HT1080 (cell line): ENCODE data around the gene NUMB. TPM values are rescaled to one million over a fixed set of nuclear protein-coding genes. Genes with fewer than 3 reads are reported as not detected.

Experiments
- DNase-seq: peaks from one replicate; pipeline ENCODE4 v3.0.0-alpha.2; 2015; ENCODE audit warnings: low read depth
- total RNA-seq: library from RNA; depleted of rRNA; stranded (reverse); fragments of >200 nt; shearing (Covaris generic); gene quantifications from 2 replicates; pipeline ENCODE4 v1.2.3, GENCODE V29; 2014

NUMB gene
- total RNA-seq, 1 experiment from 2014 or later, result 21.8 TPM

DNA sequence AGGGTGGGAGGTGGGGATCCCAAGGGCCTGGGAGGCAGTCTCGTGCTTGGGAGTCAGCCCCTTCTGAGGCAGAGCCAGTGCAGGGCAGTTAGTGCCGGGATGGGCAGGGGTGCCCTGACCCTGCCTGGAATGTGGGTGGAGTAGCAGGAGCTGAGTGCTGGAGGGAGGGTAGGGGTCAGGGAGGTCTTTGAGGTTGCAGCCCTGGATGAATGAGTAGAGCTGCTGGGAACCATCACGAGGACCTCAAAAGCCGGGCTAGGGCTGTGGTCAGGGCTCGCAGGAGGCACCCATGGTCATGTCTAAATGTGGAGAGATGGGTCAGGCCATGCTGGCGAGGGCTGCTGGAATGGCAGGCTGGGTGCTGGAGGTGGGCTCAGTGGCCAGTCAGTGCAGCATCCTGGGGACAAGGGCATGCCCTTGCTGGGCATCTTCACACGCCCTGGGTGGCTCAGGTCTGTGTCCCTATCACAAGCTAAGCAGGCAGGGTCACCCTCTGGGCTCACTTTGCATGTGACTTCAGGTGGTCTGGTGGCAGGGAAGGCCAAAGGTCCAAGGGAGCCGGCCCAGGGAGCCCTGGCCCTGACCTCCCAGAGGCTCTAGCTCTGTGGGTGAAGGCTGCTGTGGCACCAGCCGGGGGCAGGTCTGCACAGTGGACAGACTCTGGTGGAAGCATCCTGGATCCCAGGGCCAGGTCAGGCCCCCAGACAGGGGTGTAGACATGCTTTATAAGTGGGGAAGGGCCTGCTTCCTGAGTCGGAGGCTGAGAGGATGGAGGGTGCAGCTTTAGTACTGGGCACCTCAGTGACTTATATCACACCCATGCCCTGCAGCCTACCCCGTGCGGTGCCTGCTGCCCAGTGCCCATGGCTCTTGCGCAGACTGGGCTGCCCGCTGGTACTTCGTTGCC lies 196.6 kb downstream of the NUMB start:
- no peak for DNase-seq

GRCh38 chr14:73261075-73261474 lies 197.3 kb downstream of the NUMB start:
- no peak for DNase-seq

DNA sequence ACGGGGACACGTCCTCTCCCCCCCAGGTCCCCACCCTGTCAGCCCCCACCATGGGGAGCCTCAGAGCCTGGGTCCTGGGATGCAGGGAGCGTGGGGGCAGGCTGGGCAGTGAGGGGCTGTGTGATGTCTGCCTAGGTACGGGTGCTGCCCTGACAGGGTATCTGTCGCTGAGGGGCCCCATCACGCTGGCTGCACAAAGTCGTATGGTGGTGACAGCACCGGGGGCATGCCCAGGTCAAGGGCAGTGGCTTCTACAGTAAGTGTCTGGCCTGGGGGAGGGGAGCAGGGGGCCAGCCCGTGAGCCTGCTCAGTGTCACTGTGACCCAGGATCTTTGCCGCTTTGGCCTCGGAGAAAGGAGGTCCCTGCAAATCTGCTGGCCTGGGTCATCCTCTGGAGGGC lies 197.8 kb downstream of the NUMB start:
- DNase-seq, result no peak

DNA sequence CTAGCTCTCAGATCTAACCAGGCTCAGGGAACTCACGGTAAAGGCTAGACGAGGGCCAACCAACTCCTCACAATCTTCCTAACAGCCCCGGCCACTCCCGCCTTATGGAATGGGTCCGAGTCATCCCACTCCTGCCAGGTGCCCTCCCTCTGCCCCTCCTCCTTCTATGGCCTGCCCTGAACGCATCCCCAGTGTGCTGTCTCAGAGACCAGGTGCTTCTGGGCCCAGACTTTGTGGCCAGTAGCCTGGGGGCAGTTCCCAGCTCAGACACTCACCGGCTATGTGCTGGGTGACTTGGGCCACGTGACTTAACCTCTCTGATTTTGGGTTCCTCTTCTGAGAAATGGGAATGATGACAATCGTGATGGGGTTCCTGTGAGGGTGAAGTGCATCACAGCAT lies 198.5 kb downstream of the NUMB start:
- DNase-seq, result no peak

DNA sequence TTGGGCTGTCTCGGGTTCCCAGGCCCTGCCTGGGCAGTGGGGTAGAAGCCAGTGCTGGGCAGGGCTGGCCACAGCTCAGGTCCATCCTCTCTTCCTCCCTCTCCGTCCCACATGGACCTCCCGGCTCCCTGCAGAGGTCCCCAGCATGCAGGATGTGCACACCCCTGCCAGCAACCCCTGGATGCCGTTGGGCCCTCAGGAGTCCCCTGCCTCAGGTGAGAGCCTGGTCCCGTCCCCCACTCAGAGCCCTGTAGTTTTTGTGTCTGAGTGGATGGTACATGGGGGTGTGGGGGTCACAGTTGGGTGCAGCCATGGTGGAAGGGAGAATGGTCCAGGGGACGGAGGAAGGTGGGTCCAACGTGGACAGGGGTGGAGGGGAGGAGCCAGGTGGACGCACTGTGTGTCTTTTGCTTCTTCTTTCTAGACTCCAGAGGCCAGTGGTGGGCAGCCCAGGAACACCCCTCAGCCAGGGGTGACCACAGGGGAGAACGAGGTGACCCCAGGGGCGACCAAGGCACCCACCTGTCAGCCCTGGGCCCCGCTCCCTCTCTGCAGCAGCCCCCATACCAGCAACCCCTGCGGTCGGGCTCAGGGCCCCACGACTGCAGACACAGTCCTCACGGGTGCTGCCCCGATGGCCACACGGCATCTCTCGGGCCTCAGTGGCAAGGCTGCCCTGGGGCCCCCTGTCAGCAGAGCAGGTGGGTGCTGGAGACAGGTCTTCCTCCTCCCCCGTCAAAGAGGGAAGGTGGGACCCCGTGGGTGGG lies 199.3 kb downstream of the NUMB start:
- no peak for DNase-seq

DNA sequence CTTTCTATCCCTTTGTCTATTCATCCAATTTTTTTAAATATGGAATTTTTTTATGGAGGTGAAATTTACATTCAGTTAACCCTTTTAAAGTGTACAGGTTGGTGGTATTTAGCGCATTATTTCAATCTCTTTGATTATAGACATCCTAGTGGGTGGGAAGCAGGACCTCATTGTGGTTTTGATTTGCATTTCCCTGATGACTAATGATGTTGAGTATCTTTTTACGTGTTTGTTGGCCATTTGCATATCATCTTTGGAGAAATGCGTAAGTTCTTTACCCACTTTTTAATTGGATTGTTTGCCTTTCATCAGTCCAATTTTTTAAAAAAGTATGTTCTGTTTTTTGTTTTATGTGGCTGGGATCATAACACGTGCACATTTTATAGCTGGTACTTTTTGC lies 200.3 kb downstream of the NUMB start:
- DNase-seq, result no peak

GRCh38 chr14:73255693-73256225 lies 202.6 kb downstream of the NUMB start:
- DNase-seq, result no peak

DNA sequence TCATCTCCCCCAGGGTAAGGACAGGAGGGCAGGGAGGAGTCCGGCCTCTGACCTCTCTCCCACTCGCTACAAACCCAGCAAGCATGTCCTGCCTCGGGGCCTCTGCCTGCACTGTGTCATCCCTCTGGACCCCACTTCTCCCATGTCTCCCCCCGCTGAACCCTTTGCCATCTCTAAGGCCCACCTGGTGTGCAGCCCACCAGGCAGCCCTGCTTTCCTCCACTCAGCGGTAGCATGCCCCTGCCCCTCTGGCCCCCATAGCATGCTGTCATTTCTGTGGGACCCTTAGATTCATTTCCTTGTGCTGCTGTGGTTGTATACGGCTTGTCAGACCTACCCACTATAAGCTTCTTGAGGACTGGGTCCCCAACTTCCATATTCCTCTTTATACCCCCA lies 203.3 kb downstream of the NUMB start:
- DNase-seq, result no peak

DNA sequence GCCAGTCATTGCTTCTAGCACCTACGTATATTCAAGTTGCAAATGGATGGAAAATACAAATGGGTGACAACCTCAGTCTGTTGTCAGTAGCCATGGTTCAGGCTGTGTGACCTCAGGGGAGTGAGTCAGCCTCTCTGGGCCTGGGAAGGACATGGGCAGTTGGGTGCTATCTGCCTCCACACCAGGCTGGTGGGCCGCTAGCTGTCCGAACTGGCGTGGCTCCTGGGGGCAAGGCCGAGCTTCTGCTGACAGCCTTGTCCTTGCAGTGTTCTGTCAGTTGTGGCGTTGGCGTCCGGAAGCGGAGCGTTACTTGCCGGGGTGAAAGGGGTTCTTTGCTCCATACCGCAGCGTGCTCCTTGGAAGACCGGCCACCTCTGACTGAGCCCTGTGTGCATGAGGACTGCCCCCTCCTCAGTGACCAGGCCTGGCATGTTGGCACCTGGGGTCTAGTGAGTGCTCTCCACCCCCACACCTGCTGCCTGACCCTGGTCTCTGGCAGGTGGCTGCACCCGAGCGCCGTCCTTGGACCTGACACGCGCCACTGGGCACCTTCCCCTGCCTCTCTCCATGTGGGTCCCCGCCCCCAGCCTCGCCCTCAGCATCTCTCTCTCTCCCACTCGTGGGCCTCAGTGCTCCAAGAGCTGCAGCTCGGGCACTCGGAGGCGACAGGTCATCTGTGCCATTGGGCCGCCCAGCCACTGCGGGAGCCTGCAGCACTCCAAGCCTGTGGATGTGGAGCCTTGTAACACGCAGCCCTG lies 203.9 kb downstream of the NUMB start:
- no peak for DNase-seq

DNA sequence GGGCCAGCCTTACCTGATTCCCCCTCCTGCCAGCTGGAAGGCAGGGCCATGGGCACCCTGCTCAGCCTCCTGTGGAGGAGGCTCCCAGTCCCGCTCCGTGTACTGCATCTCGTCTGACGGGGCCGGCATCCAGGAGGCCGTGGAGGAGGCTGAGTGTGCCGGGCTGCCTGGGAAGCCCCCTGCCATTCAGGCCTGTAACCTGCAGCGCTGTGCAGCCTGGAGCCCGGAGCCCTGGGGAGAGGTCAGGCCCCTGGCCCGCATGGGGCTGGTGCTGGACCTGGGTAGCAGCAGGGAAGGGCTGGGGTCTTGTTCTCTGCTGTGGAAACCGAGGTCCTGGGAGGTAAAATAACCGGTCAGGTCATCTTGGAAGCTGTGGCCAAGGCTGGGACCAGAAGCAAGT lies 204.6 kb downstream of the NUMB start:
- DNase-seq, result no peak

DNA sequence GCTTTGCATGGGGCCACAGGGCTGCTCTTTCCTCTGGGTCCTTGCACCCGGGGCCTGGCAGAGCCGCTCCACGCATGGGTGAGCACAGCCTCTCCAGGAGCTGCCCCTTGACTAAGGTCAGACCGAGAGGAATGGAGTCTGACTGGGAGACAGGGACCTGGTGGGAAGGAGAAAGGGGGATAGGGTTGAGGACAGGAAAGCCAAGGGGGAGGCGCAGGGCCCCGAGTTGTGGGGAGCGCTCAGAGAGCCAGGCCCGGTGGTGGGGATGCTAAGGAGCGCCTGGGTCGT lies 205.1 kb downstream of the NUMB start:
- no peak for DNase-seq

DNA sequence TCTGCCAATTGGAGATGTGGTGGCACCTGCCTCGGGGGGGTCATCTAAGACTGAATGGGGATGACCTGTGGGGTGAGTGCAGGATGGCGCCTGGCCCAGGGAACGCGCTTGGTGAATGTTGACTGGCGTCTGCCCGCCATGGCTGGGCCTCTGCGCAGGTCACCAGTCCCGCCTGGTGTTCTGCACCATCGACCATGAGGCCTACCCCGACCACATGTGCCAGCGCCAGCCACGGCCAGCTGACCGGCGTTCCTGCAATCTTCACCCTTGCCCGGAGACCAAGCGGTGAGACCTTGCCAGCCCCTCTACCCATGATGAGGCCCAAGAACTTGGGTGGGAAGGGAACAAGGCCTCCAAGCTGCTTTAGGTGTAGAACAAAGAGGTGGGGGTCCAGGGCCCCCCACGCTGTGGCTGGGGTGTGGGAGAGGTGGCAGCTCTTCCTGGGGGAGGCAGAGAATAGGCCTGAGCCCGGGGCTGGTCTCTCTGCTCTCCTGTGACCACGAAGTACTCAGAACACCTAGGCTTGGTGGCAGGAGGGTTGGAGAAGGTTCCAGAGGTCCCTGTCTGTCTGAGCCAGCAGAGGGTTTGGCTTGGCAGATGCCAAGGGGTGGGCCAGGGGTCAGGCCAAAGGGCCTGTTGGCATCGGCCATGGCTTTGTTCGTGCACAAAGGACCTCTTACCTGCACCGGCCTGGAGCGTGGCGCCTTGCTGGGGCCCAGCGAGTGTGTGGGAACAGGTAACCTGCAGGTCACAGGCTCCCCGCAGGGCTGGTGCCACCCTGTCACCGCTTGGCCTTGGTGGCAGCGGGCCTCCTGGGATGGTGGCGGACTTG lies 205.6 kb downstream of the NUMB start:
- DNase-seq, result no peak

DNA sequence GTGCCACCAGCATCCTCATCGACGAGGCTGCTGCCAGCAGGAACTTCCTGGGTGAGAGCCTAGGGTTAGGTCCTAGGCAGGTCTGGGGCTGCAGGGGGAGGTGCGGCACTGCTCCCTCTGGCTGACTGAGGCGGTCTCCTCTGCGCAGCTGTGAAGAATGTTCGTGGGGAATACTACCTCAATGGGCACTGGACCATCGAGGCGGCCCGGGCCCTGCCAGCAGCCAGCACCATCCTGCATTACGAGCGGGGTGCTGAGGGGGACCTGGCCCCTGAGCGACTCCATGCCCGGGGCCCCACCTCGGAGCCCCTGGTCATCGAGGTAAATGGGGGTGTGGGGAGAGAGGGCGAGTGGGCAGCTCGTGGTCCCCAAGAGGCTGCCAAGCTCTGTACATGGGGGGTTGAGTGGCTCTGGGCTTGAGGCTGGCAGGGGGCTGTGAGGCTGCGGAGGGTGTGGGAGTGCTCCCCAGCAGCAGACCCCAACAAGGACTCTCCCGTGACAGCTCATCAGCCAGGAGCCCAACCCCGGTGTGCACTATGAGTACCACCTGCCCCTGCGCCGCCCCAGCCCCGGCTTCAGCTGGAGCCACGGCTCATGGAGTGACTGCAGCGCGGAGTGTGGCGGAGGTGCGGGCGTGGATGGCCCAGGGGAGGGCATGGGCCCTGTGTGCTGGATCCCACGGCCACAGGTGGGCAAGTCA lies 206.7 kb downstream of the NUMB start:
- DNase-seq, result no peak

- DNase-seq, result no peak
These were observed 207.4 kb downstream of the NUMB start for GRCh38 chr14:73250781-73251500.

GRCh38 chr14:73250317-73250713 lies 208.0 kb downstream of the NUMB start:
- DNase-seq, result no peak

DNA sequence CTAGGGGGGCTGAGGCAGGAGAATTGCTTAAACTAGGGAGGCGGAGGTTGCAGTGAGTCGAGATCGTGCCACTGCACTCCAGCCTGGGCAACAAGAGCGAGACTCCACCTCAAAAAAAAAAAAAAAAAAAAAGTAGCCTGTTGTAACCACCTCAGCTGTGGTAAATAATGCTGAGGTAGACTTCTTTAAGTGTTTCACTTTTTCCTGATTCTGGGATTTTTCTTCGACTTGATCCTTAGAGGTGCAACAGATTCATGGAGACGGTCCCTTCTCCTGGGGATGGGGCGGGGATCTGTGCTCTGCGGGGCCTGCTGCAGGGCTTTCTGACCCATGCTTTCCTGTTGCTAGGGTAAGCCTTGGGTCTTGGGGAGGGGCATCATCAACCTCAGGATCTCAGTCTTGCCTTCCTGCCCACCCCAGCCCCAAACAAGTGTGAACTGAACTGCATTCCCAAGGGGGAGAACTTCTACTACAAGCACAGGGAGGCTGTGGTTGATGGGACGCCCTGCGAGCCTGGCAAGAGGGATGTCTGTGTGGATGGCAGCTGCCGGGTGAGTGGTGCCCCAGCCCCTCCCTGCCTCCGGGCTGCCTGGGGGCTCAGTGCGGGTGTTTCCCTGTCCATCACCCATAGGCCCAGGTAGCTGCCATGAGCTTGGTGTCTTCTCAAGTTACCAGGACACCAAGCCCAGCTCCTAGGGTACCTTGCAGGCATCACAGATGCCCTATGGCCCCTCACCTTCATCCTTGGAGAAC lies 208.6 kb downstream of the NUMB start:
- no peak for DNase-seq

- DNase-seq, result no peak
These were observed 209.2 kb downstream of the NUMB start for GRCh38 chr14:73249108-73249507.

DNA sequence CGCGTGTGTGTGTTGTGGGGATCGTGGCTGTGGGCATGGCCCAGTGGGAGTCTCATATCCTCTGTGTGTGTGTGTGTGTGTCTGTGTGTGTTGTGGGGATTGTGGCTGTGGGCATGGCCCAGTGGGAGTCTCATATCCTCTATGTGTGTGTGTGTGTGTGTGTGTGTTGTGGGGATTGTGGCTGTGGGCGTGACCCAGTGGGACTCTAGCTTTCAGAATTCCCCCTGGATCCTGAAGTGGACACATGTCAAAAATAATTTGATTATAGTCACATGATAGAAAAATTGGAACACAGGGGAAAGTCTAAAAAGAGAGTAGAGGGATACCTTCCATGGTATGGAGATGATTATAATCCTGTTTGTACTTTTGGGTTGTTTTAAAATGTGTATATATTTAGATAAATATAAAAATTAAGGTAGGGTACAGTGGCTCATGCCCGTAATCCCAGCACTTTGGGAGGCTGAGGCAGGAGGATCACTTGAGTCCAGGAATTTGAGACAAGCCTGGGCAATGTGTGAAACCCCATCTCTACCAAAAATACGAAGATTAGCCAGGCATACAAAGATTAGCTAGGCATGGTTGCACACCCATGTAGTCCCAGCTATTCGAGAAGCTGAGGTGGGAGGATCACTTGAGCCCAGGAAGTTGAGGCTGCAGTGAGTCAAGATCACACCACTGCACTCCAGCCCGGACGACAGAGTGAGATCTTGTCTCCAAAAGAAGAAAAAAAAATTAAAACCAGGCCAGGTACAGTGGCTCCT lies 210.1 kb downstream of the NUMB start:
- peak; percentile 76 for DNase-seq
